Upper lobe of right lung (tissue), 1 donor: ENCODE measurements around the gene NOS3. TPM values are rescaled to one million over a fixed set of nuclear protein-coding genes. Genes with fewer than 3 reads are reported as not detected.

ENCODE experiments used
- ATAC-seq: fragments of 200-7000 bp; cut with Tn5 transposase; one replicate; pipeline ENCODE4 v1.9.1; 2020; ENCODE audit warnings: mild to moderate bottlenecking, moderate library complexity
- DNase-seq: peaks from one replicate; pipeline ENCODE4 v3.0.0-alpha.2; 2020
- H3K27ac ChIP-seq: fragments of 200-600 bp; one replicate; pipeline ENCODE4 v1.8.0; 2022
- H3K27me3 ChIP-seq: fragments of 200-600 bp; one replicate; pipeline ENCODE4 v1.8.0; 2022; ENCODE audit warnings: mild to moderate bottlenecking
- H3K36me3 ChIP-seq: fragments of 200-600 bp; one replicate; pipeline ENCODE4 v1.8.0; 2022
- H3K4me1 ChIP-seq: fragments of 200-600 bp; one replicate; pipeline ENCODE4 v1.8.0; 2022
- H3K4me3 ChIP-seq: fragments of 200-600 bp; one replicate; pipeline ENCODE4 v1.8.0; 2022; ENCODE audit warnings: mild to moderate bottlenecking
- H3K9me3 ChIP-seq: fragments of 200-600 bp; one replicate; pipeline ENCODE4 v1.8.0; 2022
- CTCF ChIP-seq: fragments of 200-600 bp; IDR thresholded peaks from one replicate; pipeline ENCODE4 v1.8.0; 2022; ENCODE audit warnings: antibody characterized with exemption
- intact Hi-C: fragments of 100-400 bp; cut with DNase I; formaldehyde crosslinking; loops from one replicate; pipeline ENCODE4 v1.11.0; 2022
- total RNA-seq: library from RNA; stranded (reverse); fragmentation: NEBNext Ultra II Directional; extraction: Animal tissue kit (Norgen Biotek cat#: 25700); gene quantifications from one replicate; pipeline ENCODE4 v1.2.1, GENCODE V29; 2021
- donor health status: DM: no; HTN: yes; CAD: no; lungs with severe emphysema.

The NOS3 gene
- total RNA-seq, 1 donor from 2014 or later: 42.9 TPM

- H3K36me3 ChIP-seq: peaks cover 7% of the 10 kb centered on the region
- peak within 1 kb of the TSS; percentile 84 for H3K4me3 ChIP-seq
- peaks cover 36% of the 10 kb centered on the region for H3K4me1 ChIP-seq
- ATAC-seq (peak; percentile 65), DNase-seq (peak; percentile 93)
- H3K27ac ChIP-seq: peak within 1 kb of the TSS; percentile 98
- H3K9me3 ChIP-seq: no peaks in the 10 kb centered on the region
- intact Hi-C loops: no loop called here
- peak; percentile 55 for TF ChIP-seq CTCF
- no peaks in the 10 kb centered on the region for H3K27me3 ChIP-seq
These were observed 68.7 kb downstream of the NOS3 start, which contains the start of gene SLC4A2 for GRCh38 chr7:151059367-151060112. TSS of gene SLC4A2 (plus strand) at chr7:151059589. CDS start at chr7:151061988, 2,399 bp downstream.

GRCh38 chr7:151060113-151060415 lies 69.2 kb downstream of the NOS3 start:
- Histone ChIP-seq H3K9me3 (no peaks in the 10 kb centered on the region), H3K27ac (peak overlapping the region; percentile 98), H3K4me1 (peaks cover 36% of the 10 kb centered on the region), H3K36me3 (peaks cover 13% of the 10 kb centered on the region), H3K27me3 (no peaks in the 10 kb centered on the region), H3K4me3 (peak overlapping the region; percentile 84)
- no peak for DNase-seq
- intact Hi-C loops: no loop called here
- TF ChIP-seq CTCF: no peak
- no peak for ATAC-seq

- intact Hi-C loops: no loop called here
- ATAC-seq: peak; percentile 0
- Histone ChIP-seq H3K36me3 (peaks cover 18% of the 10 kb centered on the region), H3K4me3 (peak overlapping the region; percentile 84), H3K9me3 (no peaks in the 10 kb centered on the region), H3K4me1 (peaks cover 36% of the 10 kb centered on the region), H3K27me3 (no peaks in the 10 kb centered on the region), H3K27ac (peak overlapping the region; percentile 98)
- no peak for TF ChIP-seq CTCF
- DNase-seq: peak; percentile 80
These were observed 69.8 kb downstream of the NOS3 start for GRCh38 chr7:151060416-151061212.

- Histone ChIP-seq H3K9me3 (no peaks in the 10 kb centered on the region), H3K4me1 (peaks cover 36% of the 10 kb centered on the region), H3K27me3 (no peaks in the 10 kb centered on the region), H3K27ac (peak overlapping the region; percentile 63), H3K4me3 (peak overlapping the region; percentile 84), H3K36me3 (peaks cover 27% of the 10 kb centered on the region)
- peak; percentile 84 for DNase-seq
- intact Hi-C loops: no loop called here
- no peak for TF ChIP-seq CTCF
- ATAC-seq: peak; percentile 2
These were observed 70.6 kb downstream of the NOS3 start for GRCh38 chr7:151061213-151062110.

- DNase-seq: no peak
- peak overlapping the region; percentile 84 for H3K4me3 ChIP-seq
- H3K27ac ChIP-seq: peak overlapping the region; percentile 63
- intact Hi-C loops: no loop called here
- H3K9me3 ChIP-seq: no peaks in the 10 kb centered on the region
- H3K27me3 ChIP-seq: no peaks in the 10 kb centered on the region
- TF ChIP-seq CTCF: no peak
- no peak for ATAC-seq
- H3K4me1 ChIP-seq: peaks cover 32% of the 10 kb centered on the region
- peaks cover 32% of the 10 kb centered on the region for H3K36me3 ChIP-seq
These were observed 71.2 kb downstream of the NOS3 start for GRCh38 chr7:151062111-151062398.
